Endodermal cell (in vitro differentiated cells): Measurements from ENCODE around the gene LSM4. TPM values are rescaled to one million over a fixed set of nuclear protein-coding genes. Genes with fewer than 3 reads are reported as not detected.
A peak's percentile ranks its signal among the peaks of the same experiment; 100 is the strongest.

Experiments
- DNase-seq: peaks from one replicate; pipeline ENCODE4 v3.0.0-alpha.2; 2017
- H3K27ac ChIP-seq: 2 replicates; pipeline ENCODE4 v1.5.1; 2013; ENCODE audit warnings: mild to moderate bottlenecking, low read depth, low read length, moderate library complexity
- H3K27me3 ChIP-seq: 2 replicates; pipeline ENCODE4 v1.6.1; 2013; ENCODE audit warnings: mild to moderate bottlenecking, low read length, moderate library complexity; ENCODE audit not compliant: insufficient read depth, control insufficient read depth, poor library complexity, severe bottlenecking
- H3K36me3 ChIP-seq: 2 replicates; pipeline ENCODE4 v1.7.0; 2013; ENCODE audit warnings: mild to moderate bottlenecking, low read length, moderate library complexity; ENCODE audit not compliant: control insufficient read depth, insufficient read depth
- H3K4me1 ChIP-seq: one replicate; pipeline ENCODE4 v1.7.0; 2013; ENCODE audit warnings: low read length; ENCODE audit not compliant: control insufficient read depth, insufficient read depth
- H3K4me3 ChIP-seq: 2 replicates; pipeline ENCODE4 v1.5.1; 2013; ENCODE audit warnings: mild to moderate bottlenecking, low read length, moderate library complexity
- H3K9ac ChIP-seq: 2 replicates; pipeline ENCODE4 v1.6.1; 2013; ENCODE audit warnings: mild to moderate bottlenecking, low read length, moderate library complexity; ENCODE audit not compliant: poor library complexity, severe bottlenecking; ENCODE audit errors: extremely low read depth
- H3K9me3 ChIP-seq: 2 replicates; pipeline ENCODE4 v1.6.1; 2013; ENCODE audit warnings: mild to moderate bottlenecking, low read length, moderate library complexity; ENCODE audit not compliant: control insufficient read depth
- H3K27ac Mint-ChIP-seq: 2 replicates; pipeline ENCODE4 v1.8.0; 2020; ENCODE audit warnings: mixed read lengths
- H3K27me3 Mint-ChIP-seq: 2 replicates; pipeline ENCODE4 v1.8.0; 2021; ENCODE audit warnings: mild to moderate bottlenecking, mixed read lengths; ENCODE audit not compliant: insufficient read depth
- H3K36me3 Mint-ChIP-seq: 2 replicates; pipeline ENCODE4 v1.8.0; 2020; ENCODE audit warnings: low read depth, mixed read lengths
- H3K4me1 Mint-ChIP-seq: 2 replicates; pipeline ENCODE4 v1.8.0; 2020; ENCODE audit warnings: mixed read lengths
- H3K4me3 Mint-ChIP-seq: 2 replicates; pipeline ENCODE4 v1.8.0; 2020; ENCODE audit warnings: mild to moderate bottlenecking, moderate library complexity, mixed read lengths
- H3K9me3 Mint-ChIP-seq: 2 replicates; pipeline ENCODE4 v1.8.0; 2020; ENCODE audit warnings: mild to moderate bottlenecking, mixed read lengths
- CTCF ChIP-seq: fragments of 200-600 bp; sonication (generic); conservative IDR thresholded peaks from 2 replicates; pipeline ENCODE4 v1.5.0; 2021; ENCODE audit warnings: antibody characterized with exemption, mild to moderate bottlenecking
- WGBS, 2 experiments: methylation state at CpG; one replicate each; pipeline versions ENCODE4 v1.1.5 to v1.1.7; 2013; ENCODE audit warnings: missing lambda C conversion rate in 2 of 2, mixed read lengths in 1 of 2; ENCODE audit not compliant: insufficient coverage in 1 of 2, insufficient read length in 1 of 2; 5-methylcytosine and 5-hydroxymethylcytosine counted together
- total RNA-seq, 2 donors: library from RNA; stranded (reverse); fragmentation: NEBNext Ultra II Directional in 1 of 2; extraction: Animal tissue kit (Norgen Biotek cat#: 25700) in 1 of 2; gene quantifications; 2 replicates in 1 of 2; 3 replicates in 1 of 2; pipeline ENCODE4 v1.2.1, GENCODE V29; 2021

Gene LSM4
- total RNA-seq, 2 donors from 2014 or later, result 252 to 276 TPM

- no peaks in the 10 kb centered on the region for H3K27me3 ChIP-seq
- WGBS, 2 experiments, result 91 to 95% methylated on average over 3 to 4 of the region's 4 CpGs
- no peaks in the 10 kb centered on the region for H3K27me3 Mint-ChIP-seq
- no peaks in the 10 kb centered on the region for H3K9me3 ChIP-seq
- peaks cover 2% of the 10 kb centered on the region for H3K36me3 Mint-ChIP-seq
- H3K4me1 ChIP-seq, result peaks cover 8% of the 10 kb centered on the region
- peaks cover 15% of the 10 kb centered on the region for H3K4me1 Mint-ChIP-seq
- H3K4me3 Mint-ChIP-seq, result no peak overlapping the region
- H3K9me3 Mint-ChIP-seq, result no peaks in the 10 kb centered on the region
- H3K27ac ChIP-seq, result no peak overlapping the region
- no peak overlapping the region for H3K4me3 ChIP-seq
- no peak overlapping the region for H3K27ac Mint-ChIP-seq
- peaks cover 6% of the 10 kb centered on the region for H3K36me3 ChIP-seq
- no peak for DNase-seq
- TF ChIP-seq CTCF, result no peak
- no peak overlapping the region for H3K9ac ChIP-seq
Measured at GRCh38 chr19:18301718-18302111, 21.2 kb downstream of the LSM4 start.

- peak; percentile 54 for DNase-seq
- WGBS, 2 experiments, result 86% methylated on average over 14 to 18 of the region's 18 CpGs
- no peaks in the 10 kb centered on the region for H3K36me3 Mint-ChIP-seq
- Histone ChIP-seq H3K4me3 (no peak overlapping the region), H3K9me3 (no peaks in the 10 kb centered on the region), H3K27me3 (no peaks in the 10 kb centered on the region), H3K27ac (no peak overlapping the region), H3K36me3 (peaks cover 3% of the 10 kb centered on the region), H3K9ac (no peak overlapping the region), H3K4me1 (peaks cover 8% of the 10 kb centered on the region)
- no peak for TF ChIP-seq CTCF
- no peaks in the 10 kb centered on the region for H3K27me3 Mint-ChIP-seq
- H3K4me3 Mint-ChIP-seq, result no peak overlapping the region
- no peaks in the 10 kb centered on the region for H3K9me3 Mint-ChIP-seq
- peaks cover 15% of the 10 kb centered on the region for H3K4me1 Mint-ChIP-seq
- no peak overlapping the region for H3K27ac Mint-ChIP-seq
Measured at GRCh38 chr19:18300930-18301717, 21.8 kb downstream of the LSM4 start.

- Histone ChIP-seq H3K4me1 (peaks cover 3% of the 10 kb centered on the region), H3K9me3 (no peaks in the 10 kb centered on the region), H3K36me3 (no peaks in the 10 kb centered on the region), H3K4me3 (no peak overlapping the region), H3K27ac (no peak overlapping the region), H3K27me3 (no peaks in the 10 kb centered on the region), H3K9ac (no peak overlapping the region)
- Mint-ChIP-seq H3K9me3 (no peaks in the 10 kb centered on the region), H3K27me3 (no peaks in the 10 kb centered on the region), H3K36me3 (no peaks in the 10 kb centered on the region), H3K4me1 (peaks cover 10% of the 10 kb centered on the region), H3K27ac (no peak overlapping the region), H3K4me3 (no peak overlapping the region)
- WGBS, 2 experiments, result 93 to 96% methylated on average over 4 to 9 of the region's 9 CpGs
- no peak for TF ChIP-seq CTCF
- DNase-seq, result no peak
Measured at GRCh38 chr19:18299654-18300053, 23.2 kb downstream of the LSM4 start.
